GM18858 (cell line): ENCODE measurements around the gene TRIM56.
A peak's percentile ranks its signal among the peaks of the same experiment; 100 is the strongest.
"Not testable (repeated sequence)": the region's sequence is repeated elsewhere in the genome, so short reads cannot be mapped to it uniquely, and the experiment has no call there.

Experiments used
- ATAC-seq: cut with Tn5 transposase; IDR thresholded peaks from one replicate; pipeline ENCODE4 v1.9.1; 2021; ENCODE audit not compliant: unreplicated experiment

Gene TRIM56

DNA sequence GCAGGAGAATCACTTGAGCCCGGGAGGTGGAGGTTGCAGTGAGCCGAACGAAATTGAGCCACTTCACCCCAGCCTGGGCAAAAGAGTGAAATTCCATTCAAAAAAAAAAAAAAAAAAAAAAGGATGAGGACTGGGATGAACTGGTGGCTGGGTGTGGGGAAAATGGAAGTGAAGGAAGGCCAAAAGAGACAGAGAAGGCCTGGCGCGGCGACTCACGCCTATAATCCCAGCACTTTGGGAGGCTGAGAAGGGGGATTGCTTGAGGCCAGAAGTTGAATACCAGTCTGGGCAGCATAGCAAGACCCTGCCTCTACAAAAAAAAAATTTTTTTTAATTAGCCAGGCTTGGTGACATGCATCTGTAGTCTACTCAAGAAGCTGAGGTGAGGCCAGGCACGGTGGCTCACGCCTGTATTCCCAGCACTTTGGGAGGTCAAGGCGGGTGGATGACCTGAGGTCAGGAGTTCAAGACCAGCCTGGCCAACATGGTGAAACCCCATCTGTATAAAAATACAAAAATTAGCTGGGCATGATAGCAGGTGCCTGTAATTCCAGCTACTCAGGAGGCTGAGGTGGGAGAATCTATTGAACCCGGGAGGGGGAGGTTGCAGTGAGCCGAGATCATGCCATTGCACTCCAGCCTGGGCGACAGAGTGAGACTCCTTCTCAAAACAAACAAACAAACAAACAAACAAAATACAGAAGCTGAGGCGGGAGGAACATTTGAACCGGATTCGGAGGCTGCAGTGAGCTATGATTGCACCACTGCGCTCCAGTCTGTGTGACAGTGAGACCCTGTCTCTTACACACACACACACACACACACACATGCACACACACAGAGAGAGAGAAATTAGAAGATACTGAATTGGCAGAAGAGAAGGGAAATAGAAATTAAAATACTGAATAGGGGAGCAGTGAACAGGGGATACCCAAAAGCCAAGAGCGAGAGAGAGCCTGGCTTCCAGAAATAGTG is 47.6 kb downstream of the TRIM56 start:
- ATAC-seq: not testable (repeated sequence)

DNA sequence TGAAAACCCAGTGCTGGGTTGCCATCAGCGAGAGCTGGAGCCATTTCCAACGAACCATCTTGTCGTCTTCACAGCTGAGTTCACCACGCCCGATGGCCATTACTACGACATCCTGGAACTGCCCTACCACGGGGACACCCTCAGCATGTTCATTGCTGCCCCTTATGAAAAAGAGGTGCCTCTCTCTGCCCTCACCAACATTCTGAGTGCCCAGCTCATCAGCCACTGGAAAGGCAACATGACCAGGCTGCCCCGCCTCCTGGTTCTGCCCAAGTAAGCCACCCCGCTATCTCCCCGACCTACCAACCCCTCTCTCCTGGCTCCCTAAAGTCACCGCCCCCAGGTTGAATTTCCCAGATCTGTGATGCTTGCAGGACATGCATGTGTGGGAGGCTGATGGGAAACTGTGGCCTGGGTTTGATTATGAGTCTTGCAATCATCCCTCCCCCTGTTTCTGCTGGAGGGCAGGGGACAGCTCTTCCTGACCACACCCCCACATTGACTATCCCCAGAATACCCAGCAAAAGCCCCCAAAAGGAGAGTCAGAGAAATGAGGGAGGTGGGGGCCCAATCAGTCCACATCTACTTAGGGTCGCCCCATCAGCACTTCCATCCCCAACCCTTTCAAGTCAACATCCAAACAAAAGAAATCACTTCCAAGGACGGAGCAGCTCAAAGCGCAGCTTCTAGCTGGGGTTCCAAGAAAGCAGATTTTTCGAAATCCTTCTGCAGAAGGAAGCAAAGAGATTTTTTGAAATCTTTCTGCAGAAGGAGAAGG is 48.5 kb downstream of the TRIM56 start:
- ATAC-seq: no peak

DNA sequence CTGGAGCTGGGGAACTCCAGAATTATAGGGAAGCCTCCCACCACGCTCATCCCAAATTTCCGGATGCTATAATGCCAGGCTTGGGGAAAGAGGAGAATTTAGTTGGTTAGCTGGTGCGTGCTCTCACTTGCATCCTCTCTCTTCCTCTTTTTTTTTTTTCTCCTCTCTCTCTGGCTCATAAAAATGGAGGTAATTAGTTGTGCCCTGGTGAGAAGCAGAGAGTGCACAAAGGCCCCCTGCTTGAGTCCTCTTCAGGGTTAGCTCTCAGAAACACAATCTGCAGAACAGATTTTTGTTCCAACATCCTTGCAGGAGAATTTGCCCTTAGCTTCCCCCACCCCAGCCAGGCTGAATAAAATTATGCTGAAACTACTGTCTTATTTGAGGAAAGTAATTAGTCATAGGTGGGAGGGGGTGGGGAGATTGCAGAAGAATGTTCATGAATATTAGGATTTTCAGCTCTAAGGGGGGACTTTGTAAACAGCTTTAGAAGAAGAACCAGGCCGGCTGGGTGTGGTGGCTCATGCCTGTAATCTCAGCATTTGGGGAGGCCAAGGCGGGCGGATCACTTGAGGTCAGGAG is 49.2 kb downstream of the TRIM56 start:
- ATAC-seq: no peak

DNA sequence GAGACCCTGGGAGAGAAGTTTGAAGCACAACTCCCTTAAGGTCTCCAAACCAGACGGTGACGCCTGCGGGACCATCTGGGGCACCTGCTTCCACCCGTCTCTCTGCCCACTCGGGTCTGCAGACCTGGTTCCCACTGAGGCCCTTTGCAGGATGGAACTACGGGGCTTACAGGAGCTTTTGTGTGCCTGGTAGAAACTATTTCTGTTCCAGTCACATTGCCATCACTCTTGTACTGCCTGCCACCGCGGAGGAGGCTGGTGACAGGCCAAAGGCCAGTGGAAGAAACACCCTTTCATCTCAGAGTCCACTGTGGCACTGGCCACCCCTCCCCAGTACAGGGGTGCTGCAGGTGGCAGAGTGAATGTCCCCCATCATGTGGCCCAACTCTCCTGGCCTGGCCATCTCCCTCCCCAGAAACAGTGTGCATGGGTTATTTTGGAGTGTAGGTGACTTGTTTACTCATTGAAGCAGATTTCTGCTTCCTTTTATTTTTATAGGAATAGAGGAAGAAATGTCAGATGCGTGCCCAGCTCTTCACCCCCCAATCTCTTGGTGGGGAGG is 52.5 kb downstream of the TRIM56 start:
- ATAC-seq: no peak

DNA sequence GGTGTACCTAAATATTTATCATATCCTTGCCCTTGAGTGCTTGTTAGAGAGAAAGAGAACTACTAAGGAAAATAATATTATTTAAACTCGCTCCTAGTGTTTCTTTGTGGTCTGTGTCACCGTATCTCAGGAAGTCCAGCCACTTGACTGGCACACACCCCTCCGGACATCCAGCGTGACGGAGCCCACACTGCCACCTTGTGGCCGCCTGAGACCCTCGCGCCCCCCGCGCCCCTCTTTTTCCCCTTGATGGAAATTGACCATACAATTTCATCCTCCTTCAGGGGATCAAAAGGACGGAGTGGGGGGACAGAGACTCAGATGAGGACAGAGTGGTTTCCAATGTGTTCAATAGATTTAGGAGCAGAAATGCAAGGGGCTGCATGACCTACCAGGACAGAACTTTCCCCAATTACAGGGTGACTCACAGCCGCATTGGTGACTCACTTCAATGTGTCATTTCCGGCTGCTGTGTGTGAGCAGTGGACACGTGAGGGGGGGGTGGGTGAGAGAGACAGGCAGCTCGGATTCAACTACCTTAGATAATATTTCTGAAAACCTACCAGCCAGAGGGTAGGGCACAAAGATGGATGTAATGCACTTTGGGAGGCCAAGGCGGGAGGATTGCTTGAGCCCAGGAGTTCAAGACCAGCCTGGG is 53.1 kb downstream of the TRIM56 start:
- ATAC-seq: peak; percentile 56

DNA sequence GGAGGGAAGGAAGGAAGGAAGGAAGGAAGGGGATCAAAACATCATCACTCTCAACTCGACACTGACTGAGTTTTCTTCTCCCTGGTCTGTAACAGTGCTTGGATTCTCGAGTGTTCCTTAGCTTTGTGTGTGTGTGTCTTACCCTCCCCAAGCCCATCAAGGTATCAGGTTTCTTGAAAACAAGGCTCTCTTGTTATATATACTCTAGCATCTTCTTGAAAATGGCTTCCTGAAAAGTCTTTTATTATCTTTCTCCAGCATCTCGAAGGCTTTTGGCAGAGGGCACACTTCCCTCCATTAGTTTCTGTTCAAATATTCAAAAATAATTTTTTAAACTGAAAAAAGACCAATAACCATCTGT is 55.0 kb downstream of the TRIM56 start:
- no peak for ATAC-seq

DNA sequence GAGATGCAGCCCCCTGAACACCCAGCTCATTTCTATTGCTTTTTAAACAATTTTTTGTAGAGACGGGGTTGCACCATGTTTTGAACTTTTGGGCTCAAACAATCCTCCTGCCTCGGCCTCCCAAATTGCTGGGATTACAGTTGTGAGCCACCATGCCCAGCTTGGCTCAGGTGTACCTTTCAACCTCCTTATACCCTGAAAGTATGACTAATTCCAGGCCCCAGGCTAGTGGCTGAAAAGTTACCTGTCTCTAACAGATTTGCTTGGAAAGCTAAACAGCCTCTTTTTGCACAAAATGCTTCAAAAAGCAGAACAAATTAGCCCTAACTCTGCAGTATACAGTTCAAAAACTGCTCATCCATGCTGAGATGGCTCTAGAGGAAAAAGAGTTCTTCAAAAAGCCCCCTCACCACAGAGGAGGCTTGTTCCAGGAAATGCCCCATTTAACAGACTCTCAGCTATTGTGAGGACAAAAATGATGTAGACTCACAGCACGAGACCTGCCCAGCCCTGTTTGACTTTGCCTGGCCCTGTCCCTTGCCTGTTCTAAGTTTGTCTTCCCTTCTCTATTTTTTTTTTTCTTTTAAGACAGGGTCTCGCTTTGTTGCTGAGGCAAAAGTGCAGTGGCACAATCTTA is 55.6 kb downstream of the TRIM56 start:
- no peak for ATAC-seq
